BJ (cell line): ENCODE results near the gene SYT5. TPM values are rescaled to one million over a fixed set of nuclear protein-coding genes. Genes with fewer than 3 reads are reported as not detected.
"Not testable (repeated sequence)": the region's sequence is repeated elsewhere in the genome, so short reads cannot be mapped to it uniquely, and the experiment has no call there.

Experiments
- CTCF ChIA-PET: fragments of 350-600 bp; formaldehyde crosslinking; extraction: SDS; loops from one replicate; lab custom pipeline; 2021; ENCODE audit warnings: antibody characterized with exemption, inconsistent platforms; lab: Yijun Ruan, JAX
- POLR2A ChIA-PET: fragments of 300-600 bp; sonication (Branson Sonifier 250); formaldehyde crosslinking; extraction: SDS; loops from one replicate; lab custom pipeline; 2021; ENCODE audit warnings: antibody characterized with exemption; lab: Charles Lee
- DNase-seq: peaks from one replicate; pipeline ENCODE4 v3.0.0-alpha.2; 2011; ENCODE audit warnings: low read depth
- H3K27me3 ChIP-seq: 2 replicates; pipeline ENCODE4 v1.6.0; 2011; ENCODE audit warnings: low read length; ENCODE audit not compliant: control insufficient read depth, insufficient read depth
- H3K36me3 ChIP-seq: 2 replicates; pipeline ENCODE4 v1.5.1; 2011; ENCODE audit warnings: low read length; ENCODE audit not compliant: control insufficient read depth, insufficient read depth
- H3K4me3 ChIP-seq: 2 replicates; pipeline ENCODE4 v1.5.1; 2011; ENCODE audit warnings: low read depth, mild to moderate bottlenecking, control low read depth, low read length
- polyA plus RNA-seq: library from polyadenylated mRNA; depleted of rRNA; stranded (reverse); fragments of >200 nt; gene quantifications from 2 replicates; pipeline ENCODE4 v1.2.3, GENCODE V29; 2011
- TF ChIP-seq, protein P1 (sequence below): IDR thresholded peaks from 2 replicates; pipeline ENCODE4 v1.5.1; 2011; ENCODE audit warnings: low read depth, mild to moderate bottlenecking, control low read depth, inconsistent platforms, low read length, moderate library complexity; ENCODE audit not compliant: insufficient read depth

Gene SYT5
- polyA plus RNA-seq, 1 experiment, result 0.47 TPM

- TF ChIP-seq, protein P1, sequence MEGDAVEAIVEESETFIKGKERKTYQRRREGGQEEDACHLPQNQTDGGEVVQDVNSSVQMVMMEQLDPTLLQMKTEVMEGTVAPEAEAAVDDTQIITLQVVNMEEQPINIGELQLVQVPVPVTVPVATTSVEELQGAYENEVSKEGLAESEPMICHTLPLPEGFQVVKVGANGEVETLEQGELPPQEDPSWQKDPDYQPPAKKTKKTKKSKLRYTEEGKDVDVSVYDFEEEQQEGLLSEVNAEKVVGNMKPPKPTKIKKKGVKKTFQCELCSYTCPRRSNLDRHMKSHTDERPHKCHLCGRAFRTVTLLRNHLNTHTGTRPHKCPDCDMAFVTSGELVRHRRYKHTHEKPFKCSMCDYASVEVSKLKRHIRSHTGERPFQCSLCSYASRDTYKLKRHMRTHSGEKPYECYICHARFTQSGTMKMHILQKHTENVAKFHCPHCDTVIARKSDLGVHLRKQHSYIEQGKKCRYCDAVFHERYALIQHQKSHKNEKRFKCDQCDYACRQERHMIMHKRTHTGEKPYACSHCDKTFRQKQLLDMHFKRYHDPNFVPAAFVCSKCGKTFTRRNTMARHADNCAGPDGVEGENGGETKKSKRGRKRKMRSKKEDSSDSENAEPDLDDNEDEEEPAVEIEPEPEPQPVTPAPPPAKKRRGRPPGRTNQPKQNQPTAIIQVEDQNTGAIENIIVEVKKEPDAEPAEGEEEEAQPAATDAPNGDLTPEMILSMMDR, result peak; percentile 28
- CTCF ChIA-PET, result interaction anchor here (1.0 to 1.7 kb wide), 3 partner anchors 22 to 42 kb away, joined by 3 to 6 read pairs (median 4); partner anchors contain the start of gene SYT5
- H3K36me3 ChIP-seq, H3K27me3 ChIP-seq, POLR2A ChIA-PET, H3K4me3 ChIP-seq, DNase-seq: not testable (repeated sequence)
Measured at GRCh38 chr19:55202199-55202598, 22.1 kb upstream of the SYT5 start.

- Histone ChIP-seq H3K36me3 (no peaks in the 10 kb centered on the region), H3K4me3 (no peak overlapping the region), H3K27me3 (no peaks in the 10 kb centered on the region)
- TF ChIP-seq, protein P1, result no peak
- no peak for DNase-seq
- CTCF ChIA-PET, result no interaction called here
- POLR2A ChIA-PET, result no interaction called here
Measured at GRCh38 chr19:55199620-55200204, 19.6 kb upstream of the SYT5 start.

DNA sequence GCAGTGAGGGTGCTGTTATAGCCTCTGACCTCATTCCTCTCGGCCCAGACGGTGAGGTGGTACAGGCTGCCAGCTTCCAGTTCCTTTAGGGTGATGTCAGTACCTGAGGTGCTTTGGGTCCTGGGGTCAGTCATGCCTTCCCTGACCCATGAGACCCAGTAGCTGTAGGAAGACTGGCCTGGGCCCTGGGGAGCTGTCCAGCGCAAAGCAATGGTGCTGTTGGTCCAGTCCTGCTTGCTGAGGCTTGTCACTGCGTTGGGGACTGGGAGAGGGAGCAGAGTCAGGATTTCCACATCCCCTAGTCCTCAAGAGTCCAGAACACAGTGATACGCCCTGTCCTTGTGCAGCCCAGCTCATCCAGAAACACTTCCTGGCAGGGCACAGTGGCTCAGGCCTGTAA is 18.6 kb upstream of the SYT5 start:
- no peak for DNase-seq
- H3K4me3 ChIP-seq, result no peak overlapping the region
- CTCF ChIA-PET, result no interaction called here
- POLR2A ChIA-PET, result no interaction called here
- no peaks in the 10 kb centered on the region for H3K27me3 ChIP-seq
- no peaks in the 10 kb centered on the region for H3K36me3 ChIP-seq
- TF ChIP-seq, protein P1, result no peak

DNA sequence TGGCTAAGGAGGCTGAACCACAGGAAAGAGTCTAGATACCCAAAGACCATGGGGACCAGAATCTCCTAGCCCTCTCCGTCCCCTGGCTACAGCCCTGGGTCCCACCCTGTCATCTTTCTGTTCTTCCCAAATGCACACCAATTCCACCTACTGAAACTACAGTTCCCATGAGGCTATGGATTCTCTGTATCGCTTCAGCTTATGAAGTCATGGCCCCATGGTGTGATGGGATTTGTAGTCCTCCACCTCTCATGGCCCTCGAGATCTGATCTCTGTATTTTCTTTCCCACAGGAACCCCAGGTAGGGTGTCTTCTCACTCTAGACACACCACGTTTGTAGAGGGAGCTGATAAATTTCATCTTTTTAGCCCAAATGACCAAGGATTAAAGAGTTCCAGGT is 17.4 kb upstream of the SYT5 start:
- H3K36me3 ChIP-seq, result no peaks in the 10 kb centered on the region
- no peak for DNase-seq
- no peaks in the 10 kb centered on the region for H3K27me3 ChIP-seq
- H3K4me3 ChIP-seq, result no peak overlapping the region
- TF ChIP-seq, protein P1, result no peak
- ChIA-PET CTCF (no interaction called here), POLR2A (no interaction called here)

DNA sequence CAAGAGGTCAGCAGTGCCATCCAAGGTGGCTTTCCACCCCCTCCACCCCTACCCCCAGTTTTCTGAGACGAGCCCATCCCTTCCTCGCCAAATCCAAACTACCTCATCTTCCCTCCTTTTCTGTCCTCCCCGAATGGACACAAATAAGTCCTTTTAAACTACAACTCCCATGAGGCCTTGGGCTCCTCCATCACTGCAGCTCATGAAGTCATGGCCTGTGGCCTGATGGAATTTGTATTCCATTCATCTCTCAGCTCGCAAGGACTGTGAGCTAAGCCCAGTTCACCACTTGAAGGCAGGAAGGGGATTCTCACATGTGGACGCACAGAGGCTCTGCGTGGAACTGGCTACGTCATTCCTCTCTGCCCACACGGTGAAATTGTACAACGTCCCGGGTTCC is 16.7 kb upstream of the SYT5 start:
- H3K36me3 ChIP-seq, result no peaks in the 10 kb centered on the region
- ChIA-PET POLR2A (no interaction called here), CTCF (no interaction called here)
- no peak for DNase-seq
- TF ChIP-seq, protein P1, result no peak
- no peaks in the 10 kb centered on the region for H3K27me3 ChIP-seq
- H3K4me3 ChIP-seq, result no peak overlapping the region
